Stimulated activated CD8-positive, alpha-beta memory T cell treated with anti-CD3 and anti-CD28 coated beads, Interleukin-7, amount 100 ng/mL, for 1 hour (primary cell): ENCODE data around the gene DENND5B.
"Not testable (repeated sequence)": the region's sequence is repeated elsewhere in the genome, so short reads cannot be mapped to it uniquely, and the experiment has no call there.

Experiments used
- DNase-seq, 2 donors: peaks; one replicate each; pipeline ENCODE4 v3.0.0-alpha.2; 2020; ENCODE audit warnings: low read depth in 2 of 2

Gene DENND5B

GRCh38 chr12:31590642-31591379, at the start of gene DENND5B:
DENND5B (minus strand) TSS chr12:31591136; CDS start chr12:31590832, 304 bp downstream.
- no peak for DNase-seq

DNA sequence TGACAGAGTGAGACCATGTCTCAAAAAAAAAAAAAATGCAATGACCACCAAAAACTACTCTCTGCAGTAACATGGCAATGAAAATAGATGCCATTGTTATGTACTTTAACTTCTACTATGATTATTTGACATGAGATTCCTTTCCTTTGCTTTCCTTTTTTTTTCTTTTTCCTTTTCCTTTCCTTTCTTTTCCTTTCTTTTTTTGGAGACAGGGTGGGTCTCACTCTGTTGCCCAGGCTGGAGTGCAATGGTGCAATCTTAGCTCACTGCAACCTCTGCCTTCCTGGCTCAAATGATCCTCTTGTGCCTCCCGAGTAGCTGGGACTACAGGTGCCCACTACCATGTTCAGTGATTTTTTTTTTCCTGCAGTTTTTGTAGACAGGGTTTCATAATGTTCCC, 43.7 kb upstream of the DENND5B start:
- DNase-seq: no peak

DNA sequence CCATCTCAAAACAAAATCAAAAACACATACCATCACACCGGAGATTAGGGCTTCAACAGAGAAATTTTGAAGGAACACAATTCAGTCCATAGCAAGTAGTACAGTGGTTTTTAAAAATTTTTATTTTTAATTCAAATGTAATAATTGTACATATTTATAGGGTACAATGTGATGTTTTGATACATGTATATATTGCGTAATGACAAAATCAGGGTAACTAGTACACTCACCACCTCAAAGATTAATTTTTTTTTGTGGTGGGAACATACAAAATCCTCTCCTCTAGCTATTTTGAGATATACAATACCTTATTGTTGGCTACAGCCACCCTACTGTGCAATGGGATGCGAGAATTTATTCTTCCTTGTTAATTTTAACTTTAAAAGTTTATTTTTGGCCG, 42.5 kb upstream of the DENND5B start:
- DNase-seq: no peak

DNA sequence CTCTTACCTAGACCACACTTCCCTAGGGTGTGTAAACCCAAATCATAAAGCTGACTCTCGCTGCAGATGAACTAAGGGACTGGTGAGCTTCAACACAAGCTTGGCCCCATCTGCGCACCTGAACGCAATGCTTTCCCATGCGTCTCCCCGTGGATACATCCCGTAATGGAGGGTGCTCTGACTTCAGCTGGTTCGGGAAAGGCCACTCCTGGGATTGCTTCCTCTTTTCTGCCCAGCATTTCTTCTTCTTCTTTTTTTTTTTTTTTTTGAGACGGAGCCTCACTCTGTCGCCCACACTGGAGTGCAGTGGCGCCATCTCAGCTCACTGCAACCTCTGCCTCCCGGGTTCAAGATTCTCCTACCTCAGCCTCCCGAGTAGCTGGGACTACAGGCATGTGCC, 40.9 kb upstream of the DENND5B start:
- no peak for DNase-seq

- no peak for DNase-seq
Measured at GRCh38 chr12:31631023-31631724, 40.2 kb upstream of the DENND5B start.

- DNase-seq: no peak
Measured at GRCh38 chr12:31629756-31630732, 39.1 kb upstream of the DENND5B start.

GRCh38 chr12:31627456-31628054, 36.6 kb upstream of the DENND5B start:
- DNase-seq: no peak

DNA sequence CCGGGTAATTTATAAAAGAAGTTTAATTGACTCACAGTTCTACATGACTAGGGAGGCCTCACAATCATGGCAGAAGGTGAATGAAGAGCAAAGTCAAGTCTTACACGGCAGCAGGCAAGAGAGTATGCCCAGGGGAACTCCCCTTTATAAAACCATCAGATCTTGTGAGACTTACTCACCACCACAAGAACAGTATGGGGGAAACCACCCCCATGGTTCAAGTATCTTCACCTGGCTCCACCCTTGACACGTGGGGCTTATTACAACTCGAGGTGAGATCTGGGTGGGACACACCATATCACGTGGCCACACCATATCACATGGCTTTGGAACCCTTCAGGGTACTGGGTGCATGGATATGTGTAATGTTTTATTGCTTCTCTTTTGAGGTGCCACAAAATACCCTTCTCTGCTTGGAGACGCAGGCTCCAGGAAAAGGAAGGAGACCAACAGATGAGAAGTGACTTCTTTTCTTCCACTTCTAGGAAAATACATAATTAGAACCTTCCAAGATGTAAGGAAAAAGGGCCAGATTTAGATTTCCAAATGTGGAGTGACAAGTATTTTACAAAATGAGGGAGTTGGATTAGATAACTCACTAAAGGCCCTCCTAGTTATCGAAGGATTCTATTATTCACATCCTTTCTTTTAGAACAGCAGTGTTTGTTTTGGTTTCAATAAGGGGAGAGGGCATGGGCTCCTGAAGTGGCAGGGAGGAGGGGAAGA, 35.5 kb upstream of the DENND5B start:
- no peak for DNase-seq

- no peak for DNase-seq
Measured at GRCh38 chr12:31622038-31622437, 31.1 kb upstream of the DENND5B start.

- no peak for DNase-seq
Measured at GRCh38 chr12:31620311-31620710, 29.4 kb upstream of the DENND5B start.

- DNase-seq: no peak
Measured at GRCh38 chr12:31618228-31619025, 27.5 kb upstream of the DENND5B start.

DNA sequence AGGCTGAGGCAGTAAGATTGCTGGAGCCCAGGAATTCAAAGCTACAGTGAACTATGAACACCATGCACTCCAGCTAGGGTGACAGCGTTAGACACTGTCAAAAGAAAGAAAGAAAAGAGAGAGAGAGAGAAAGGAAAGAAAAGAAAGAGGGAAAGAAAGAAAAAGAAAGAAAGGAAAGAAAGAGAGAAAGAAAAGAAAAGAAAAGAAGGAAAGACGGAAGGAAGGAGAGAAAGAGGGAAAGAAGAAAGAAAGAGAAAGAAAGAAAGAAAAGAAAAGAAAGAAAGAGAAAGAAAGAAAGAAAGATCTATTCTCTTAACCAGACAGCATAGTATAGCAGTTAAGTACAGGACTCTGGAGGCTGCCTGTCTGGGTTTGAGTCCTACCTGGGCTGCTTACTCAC, 21.9 kb upstream of the DENND5B start:
- no peak for DNase-seq

- not testable (repeated sequence) for DNase-seq
Measured at GRCh38 chr12:31608299-31608698, 17.4 kb upstream of the DENND5B start.

DNA sequence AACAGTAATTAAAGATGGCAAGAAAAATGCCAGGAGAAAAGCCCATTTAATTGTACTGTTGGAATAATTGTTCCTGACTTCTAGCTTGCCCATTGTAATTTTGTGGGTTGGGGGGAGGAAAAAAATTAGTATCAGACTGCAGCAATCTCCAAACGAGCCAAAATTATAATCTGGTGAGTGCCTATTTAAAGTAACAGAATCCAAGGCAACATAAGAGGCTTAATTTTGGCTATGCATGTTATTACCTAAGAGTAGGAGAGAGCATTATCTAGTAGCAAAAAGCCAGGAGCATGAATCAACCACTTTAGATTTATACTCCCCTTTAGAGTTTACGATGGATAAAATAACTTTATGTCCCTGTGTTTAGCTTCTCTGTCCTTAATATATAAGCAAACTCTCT, 14.6 kb upstream of the DENND5B start:
- no peak for DNase-seq

DNA sequence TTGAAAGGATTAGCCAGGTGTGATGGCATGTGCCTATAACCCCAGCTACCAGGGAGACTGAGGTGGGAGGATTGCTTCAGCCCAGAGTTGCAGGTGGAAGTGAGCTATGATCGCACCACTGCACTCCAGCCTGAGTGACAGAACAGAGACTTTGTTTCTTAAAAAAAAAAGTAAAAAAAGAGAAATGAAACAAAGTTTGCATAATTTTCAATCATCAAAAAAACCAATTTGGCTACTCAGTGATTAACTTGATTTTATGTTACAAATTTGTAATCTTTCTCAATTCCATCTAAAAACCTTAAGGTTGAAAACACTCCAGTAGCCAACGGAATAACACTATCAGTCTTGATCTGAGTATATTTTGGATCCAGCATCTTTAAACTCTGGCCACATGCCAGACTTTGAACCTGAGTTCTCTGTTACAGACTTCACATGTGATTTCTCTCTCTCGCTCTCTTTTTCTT, 12.6 kb upstream of the DENND5B start:
- no peak for DNase-seq

- no peak for DNase-seq
Measured at GRCh38 chr12:31600750-31601149, 9.8 kb upstream of the DENND5B start.

DNA sequence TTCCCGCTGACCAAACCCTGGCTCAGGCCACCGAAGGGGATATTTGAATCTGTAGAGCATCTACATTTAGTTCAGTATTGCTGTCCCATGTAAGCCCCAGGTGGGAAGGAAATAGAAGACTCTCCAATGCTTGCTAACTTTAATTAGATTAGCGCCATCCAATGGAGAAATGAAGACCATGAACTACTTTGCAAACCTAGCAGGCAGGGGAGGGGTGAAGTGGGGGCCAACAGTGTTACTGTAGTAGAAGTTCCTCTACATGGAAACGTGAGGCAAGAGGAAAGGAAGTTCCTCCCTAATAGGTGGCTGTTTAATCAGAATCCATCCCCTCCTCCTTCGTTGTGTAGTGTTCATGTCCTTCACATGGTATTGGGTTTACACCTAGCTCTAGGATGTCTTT, 9.3 kb upstream of the DENND5B start:
- no peak for DNase-seq

DNA sequence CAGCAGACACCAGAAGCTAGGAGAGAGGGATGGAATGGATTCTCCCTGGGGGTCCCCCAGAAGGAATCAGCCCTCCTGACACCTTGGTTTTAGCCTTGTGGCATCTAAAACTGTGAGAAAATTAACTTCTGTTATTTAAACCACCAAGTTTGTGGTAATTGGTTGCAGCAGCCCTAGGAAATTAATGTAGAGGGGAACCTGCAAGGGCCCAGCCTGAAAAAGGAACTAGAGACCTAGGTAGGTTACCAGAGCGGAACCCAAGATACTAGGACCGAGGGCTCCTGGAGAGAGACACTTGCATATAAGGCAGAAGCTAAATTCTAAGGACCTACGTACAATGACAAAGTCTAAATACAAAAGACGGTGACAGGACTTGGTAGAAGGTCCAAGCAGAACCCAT, 8.1 kb upstream of the DENND5B start:
- no peak for DNase-seq

DNA sequence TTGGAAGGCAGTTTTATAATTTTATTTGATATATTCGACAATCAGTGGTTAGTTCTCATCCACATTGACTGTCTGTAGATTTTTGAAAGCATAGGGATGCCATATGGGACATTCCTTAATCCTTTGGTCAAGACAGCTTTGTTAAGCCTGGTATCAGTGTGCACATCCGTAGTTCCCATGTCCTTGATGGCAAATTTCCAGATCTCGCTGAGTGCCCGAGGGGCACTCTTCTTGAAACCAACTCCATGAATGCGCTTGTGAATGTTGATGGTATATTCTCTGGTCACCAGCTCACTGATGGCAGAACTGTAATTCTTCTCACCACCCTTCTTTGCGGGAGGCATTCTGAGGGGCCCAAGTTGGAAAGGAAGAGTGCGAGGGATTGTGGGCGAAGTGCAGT, 6.1 kb upstream of the DENND5B start:
- no peak for DNase-seq

DNA sequence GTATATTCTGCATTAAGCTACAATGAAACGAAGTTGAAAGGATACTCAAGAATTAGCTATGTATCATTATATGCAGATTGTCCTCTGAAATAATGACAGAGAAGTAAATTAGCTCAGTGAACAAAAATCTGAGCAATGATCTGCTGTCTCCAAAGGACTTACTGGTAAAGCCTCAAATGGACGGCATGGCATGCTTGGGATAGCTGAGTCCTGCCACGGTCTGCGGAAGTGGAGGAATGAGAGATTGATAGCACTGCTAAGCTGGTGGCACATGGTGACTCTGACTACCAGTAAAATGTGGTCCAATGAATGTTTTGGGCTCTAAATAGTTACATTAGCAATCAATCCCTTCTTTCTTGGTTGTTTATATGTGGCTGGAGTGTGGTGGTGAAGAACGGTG, 3.7 kb upstream of the DENND5B start:
- no peak for DNase-seq
